ENCODE data around the gene PPM1F. TPM values are rescaled to one million over a fixed set of nuclear protein-coding genes. Genes with fewer than 3 reads are reported as not detected.
A peak's percentile ranks its signal among the peaks of the same experiment; 100 is the strongest.

PPM1F gene
- total RNA-seq, 1 experiment from 2014 or later: 21.1 TPM

DNA sequence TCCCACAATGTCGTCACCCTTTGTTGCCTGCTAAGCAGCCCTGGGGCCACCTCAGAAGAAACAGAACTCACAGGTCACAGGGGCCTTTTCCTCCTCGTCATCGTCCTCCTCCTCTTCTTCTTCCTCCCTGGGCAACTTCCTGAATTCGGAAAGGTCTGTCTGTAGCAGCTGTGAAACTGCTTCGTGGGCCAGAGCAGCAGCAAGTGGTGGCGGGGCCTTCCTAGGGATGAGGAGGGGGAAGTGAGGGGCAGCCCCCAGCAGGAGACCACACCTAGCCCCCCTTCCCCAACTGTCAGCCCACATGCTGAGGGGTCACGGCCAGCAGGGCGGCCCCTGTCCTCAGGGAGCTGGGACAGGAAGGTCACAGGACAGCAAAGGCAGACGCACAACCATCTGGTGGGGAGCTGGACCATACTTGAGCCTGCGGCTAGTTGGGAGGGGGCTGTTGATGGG is 13.2 kb downstream of the PPM1F start:
- Histone ChIP-seq H2BK120ac (ENCODE audit: low read depth, low read length, poor library complexity, severe bottlenecking) (no peak overlapping the region), H2BK5ac (ENCODE audit: insufficient read length, low read length) (no peak overlapping the region), H3K14ac (ENCODE audit: insufficient read depth, low read length) (no peak overlapping the region), H3K18ac (ENCODE audit: insufficient read length, low read depth, low read length) (no peak overlapping the region), H3K9me3 (ENCODE audit: control insufficient read depth, low read depth, low read length) (no peaks in the 10 kb centered on the region), H2BK12ac (ENCODE audit: insufficient read length, low read depth, low read length) (no peak overlapping the region), H2AK5ac (ENCODE audit: insufficient read length, low read length) (no peak overlapping the region), H4K20me1 (ENCODE audit: control insufficient read depth, insufficient read depth, insufficient read length) (peaks cover 2% of the 10 kb centered on the region), H2BK15ac (ENCODE audit: low read depth, low read length) (no peak overlapping the region), H3K23ac (ENCODE audit: insufficient read length, low read depth, low read length) (no peak overlapping the region), H4K5ac (ENCODE audit: insufficient read length, low read depth, low read length) (no peak overlapping the region), H3K4ac (ENCODE audit: low read depth, low read length) (no peak overlapping the region), H4K91ac (ENCODE audit: insufficient read length, low read depth, low read length) (no peak overlapping the region), H4K8ac (replicated peaks; ENCODE audit: insufficient read length, low read depth, low read length) (no peak overlapping the region), H3K27me3 (ENCODE audit: insufficient read depth, low read length) (no peaks in the 10 kb centered on the region), H3K23me2 (ENCODE audit: insufficient read length, low read depth, low read length, poor library complexity, severe bottlenecking) (peaks cover 4% of the 10 kb centered on the region), H3K9ac (ENCODE audit: extremely low read depth, insufficient read length, low read length) (no peak overlapping the region), H3K79me1 (ENCODE audit: insufficient read depth, low read depth, low read length, poor library complexity, severe bottlenecking) (no peaks in the 10 kb centered on the region), H3T11ph (ENCODE audit: low read length) (no peak overlapping the region), H3K56ac (ENCODE audit: insufficient read length, low read depth, low read length) (no peak overlapping the region), H3K4me1 (ENCODE audit: insufficient read depth, low read length) (no peaks in the 10 kb centered on the region), H3K79me2 (ENCODE audit: insufficient read depth, low read length) (no peaks in the 10 kb centered on the region), H3K4me2 (ENCODE audit: insufficient read depth, insufficient read length, low read length) (no peak overlapping the region), H2AFZ (ENCODE audit: low read length) (no peak overlapping the region), H3K27ac (ENCODE audit: insufficient read length, low read depth, low read length) (no peak overlapping the region), H2BK20ac (ENCODE audit: low read depth, low read length, poor library complexity, severe bottlenecking) (no peak overlapping the region)
- H3K9me3 Mint-ChIP-seq: no peaks in the 10 kb centered on the region
- DNase-seq: no peak
- TF ChIP-seq, protein P1, sequence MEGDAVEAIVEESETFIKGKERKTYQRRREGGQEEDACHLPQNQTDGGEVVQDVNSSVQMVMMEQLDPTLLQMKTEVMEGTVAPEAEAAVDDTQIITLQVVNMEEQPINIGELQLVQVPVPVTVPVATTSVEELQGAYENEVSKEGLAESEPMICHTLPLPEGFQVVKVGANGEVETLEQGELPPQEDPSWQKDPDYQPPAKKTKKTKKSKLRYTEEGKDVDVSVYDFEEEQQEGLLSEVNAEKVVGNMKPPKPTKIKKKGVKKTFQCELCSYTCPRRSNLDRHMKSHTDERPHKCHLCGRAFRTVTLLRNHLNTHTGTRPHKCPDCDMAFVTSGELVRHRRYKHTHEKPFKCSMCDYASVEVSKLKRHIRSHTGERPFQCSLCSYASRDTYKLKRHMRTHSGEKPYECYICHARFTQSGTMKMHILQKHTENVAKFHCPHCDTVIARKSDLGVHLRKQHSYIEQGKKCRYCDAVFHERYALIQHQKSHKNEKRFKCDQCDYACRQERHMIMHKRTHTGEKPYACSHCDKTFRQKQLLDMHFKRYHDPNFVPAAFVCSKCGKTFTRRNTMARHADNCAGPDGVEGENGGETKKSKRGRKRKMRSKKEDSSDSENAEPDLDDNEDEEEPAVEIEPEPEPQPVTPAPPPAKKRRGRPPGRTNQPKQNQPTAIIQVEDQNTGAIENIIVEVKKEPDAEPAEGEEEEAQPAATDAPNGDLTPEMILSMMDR (conservative IDR thresholded peaks at IDR 0.05): no peak
- H3K27ac Mint-ChIP-seq: peak overlapping the region in 1 of 3 experiments; percentile 1; a peak in 2 of 7 replicates
- H3K4me3 Mint-ChIP-seq: no peak overlapping the region
- H3K36me3 Mint-ChIP-seq (ENCODE audit: insufficient read depth in 1 of 3, low read depth in 3 of 3): peaks cover 6 to 14% (median 8%) of the 10 kb centered on the region in 3 experiments; a peak in 6 of 7 replicates
- WGBS (ENCODE audit: extremely low coverage, insufficient read length, low lambda C conversion rate): no CpG with 5 or more reads among the region's 10 CpGs
- peaks cover 2 to 8% of the 10 kb centered on the region in 2 experiments for H3K4me1 Mint-ChIP-seq
- H3K27me3 Mint-ChIP-seq (ENCODE audit: low read depth): no peaks in the 10 kb centered on the region; the same call in 1 of the 2 replicates

Measured in H9 (cell line).